Endothelial cell of umbilical vein (primary cell): ENCODE results near the gene NMRK2.

Experiments used
- EZH2 ChIP-seq: IDR thresholded peaks from 2 replicates; pipeline ENCODE4 v1.6.1; 2012; ENCODE audit warnings: borderline replicate concordance, low read depth, mild to moderate bottlenecking, moderate library complexity, low read length, inconsistent platforms; ENCODE audit not compliant: severe bottlenecking
- FOS ChIP-seq: IDR thresholded peaks from 2 replicates; pipeline ENCODE4 v1.6.1; 2011; ENCODE audit warnings: mild to moderate bottlenecking, low read length, moderate library complexity, borderline replicate concordance; ENCODE audit not compliant: insufficient read depth
- GATA2 ChIP-seq: IDR thresholded peaks from 2 replicates; pipeline ENCODE4 v1.7.0; 2011; ENCODE audit warnings: low read depth, mild to moderate bottlenecking, moderate library complexity, mixed read lengths, low read length; ENCODE audit not compliant: insufficient read length, insufficient read depth
- JUN ChIP-seq: IDR thresholded peaks from 2 replicates; pipeline ENCODE4 v1.6.1; 2011; ENCODE audit warnings: borderline replicate concordance, low read depth; ENCODE audit not compliant: insufficient read length, insufficient read depth
- MYC ChIP-seq: IDR thresholded peaks from one replicate; pipeline ENCODE4 v1.6.1; 2011; ENCODE audit warnings: mild to moderate bottlenecking, low read depth, low read length
- POLR2A ChIP-seq: IDR thresholded peaks from 2 replicates; pipeline ENCODE4 v1.6.1; 2012; ENCODE audit warnings: low read depth, mild to moderate bottlenecking, control low read depth, low read length
- POLR2AphosphoS5 ChIP-seq: IDR thresholded peaks from 2 replicates; pipeline ENCODE4 v1.6.1; 2012; ENCODE audit warnings: low read depth, mild to moderate bottlenecking, control low read depth, low read length, moderate library complexity; ENCODE audit not compliant: insufficient read depth
- TF ChIP-seq, protein P1 (sequence below), 2 donors: IDR thresholded peaks; 1 replicate in 1 of 2; 2 replicates in 1 of 2; pipeline ENCODE4 v1.5.1; 2011; ENCODE audit warnings: low read length in 2 of 2, mild to moderate bottlenecking in 2 of 2, moderate library complexity in 2 of 2, control low read depth in 1 of 2, inconsistent platforms in 1 of 2, low read depth in 1 of 2; ENCODE audit not compliant: insufficient read depth in 1 of 2; ENCODE audit errors: extremely low read depth in 1 of 2
- TF ChIP-seq, protein P2 (sequence below): IDR thresholded peaks from 2 replicates; pipeline ENCODE4 v1.6.1; 2011; ENCODE audit not compliant: insufficient read depth, insufficient read length

DNA sequence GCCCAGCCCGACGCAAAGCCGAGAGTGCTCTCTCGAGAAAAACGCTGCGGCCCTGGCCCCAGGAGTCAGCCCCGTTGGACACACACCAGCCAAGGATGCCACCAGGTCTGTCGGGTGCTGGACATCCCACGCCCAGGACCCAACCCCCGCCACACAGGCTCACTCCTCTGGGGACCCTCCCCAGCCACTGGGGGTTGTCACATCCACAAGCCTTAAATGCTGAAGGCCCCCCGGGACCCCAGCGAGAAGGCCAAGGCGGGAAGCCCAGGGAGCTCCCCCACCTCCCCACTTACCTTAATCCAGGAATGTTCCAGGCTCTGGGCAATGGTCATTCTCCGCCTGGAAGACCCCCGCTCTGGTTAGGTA, 26.9 kb downstream of the NMRK2 start:
- TF ChIP-seq, protein P1, sequence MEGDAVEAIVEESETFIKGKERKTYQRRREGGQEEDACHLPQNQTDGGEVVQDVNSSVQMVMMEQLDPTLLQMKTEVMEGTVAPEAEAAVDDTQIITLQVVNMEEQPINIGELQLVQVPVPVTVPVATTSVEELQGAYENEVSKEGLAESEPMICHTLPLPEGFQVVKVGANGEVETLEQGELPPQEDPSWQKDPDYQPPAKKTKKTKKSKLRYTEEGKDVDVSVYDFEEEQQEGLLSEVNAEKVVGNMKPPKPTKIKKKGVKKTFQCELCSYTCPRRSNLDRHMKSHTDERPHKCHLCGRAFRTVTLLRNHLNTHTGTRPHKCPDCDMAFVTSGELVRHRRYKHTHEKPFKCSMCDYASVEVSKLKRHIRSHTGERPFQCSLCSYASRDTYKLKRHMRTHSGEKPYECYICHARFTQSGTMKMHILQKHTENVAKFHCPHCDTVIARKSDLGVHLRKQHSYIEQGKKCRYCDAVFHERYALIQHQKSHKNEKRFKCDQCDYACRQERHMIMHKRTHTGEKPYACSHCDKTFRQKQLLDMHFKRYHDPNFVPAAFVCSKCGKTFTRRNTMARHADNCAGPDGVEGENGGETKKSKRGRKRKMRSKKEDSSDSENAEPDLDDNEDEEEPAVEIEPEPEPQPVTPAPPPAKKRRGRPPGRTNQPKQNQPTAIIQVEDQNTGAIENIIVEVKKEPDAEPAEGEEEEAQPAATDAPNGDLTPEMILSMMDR (IDR thresholded peaks at IDR 0.05; ENCODE audit: extremely low read depth in 1 of 2, insufficient read depth in 1 of 2, low read depth in 1 of 2, low read length in 2 of 2) = no peak
- TF ChIP-seq, protein P2, sequence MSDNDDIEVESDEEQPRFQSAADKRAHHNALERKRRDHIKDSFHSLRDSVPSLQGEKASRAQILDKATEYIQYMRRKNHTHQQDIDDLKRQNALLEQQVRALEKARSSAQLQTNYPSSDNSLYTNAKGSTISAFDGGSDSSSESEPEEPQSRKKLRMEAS = no peak
- no peak for TF ChIP-seq POLR2A
- TF ChIP-seq MYC = no peak
- TF ChIP-seq JUN = no peak
- TF ChIP-seq EZH2 = no peak
- no peak for TF ChIP-seq POLR2AphosphoS5
- TF ChIP-seq FOS = no peak
- TF ChIP-seq GATA2 = no peak
